Colonic mucosa (tissue), 4 donors: ENCODE results near the gene MYH15. TPM values are rescaled to one million over a fixed set of nuclear protein-coding genes. Genes with fewer than 3 reads are reported as not detected.

Experiments used
- DNase-seq: peaks from one replicate; pipeline ENCODE4 v3.0.0-alpha.2; 2020
- H3K27ac ChIP-seq: fragments of 200-600 bp; one replicate; pipeline ENCODE4 v1.8.0; 2021
- H3K27me3 ChIP-seq: fragments of 200-600 bp; one replicate; pipeline ENCODE4 v1.8.0; 2021
- H3K36me3 ChIP-seq: fragments of 200-600 bp; one replicate; pipeline ENCODE4 v1.8.0; 2021
- H3K4me1 ChIP-seq: fragments of 200-600 bp; one replicate; pipeline ENCODE4 v1.8.0; 2021; ENCODE audit warnings: mild to moderate bottlenecking
- H3K4me3 ChIP-seq: fragments of 200-600 bp; one replicate; pipeline ENCODE4 v1.8.0; 2021
- H3K9ac ChIP-seq, 2 donors: one replicate each; pipeline ENCODE4 v1.7.0; 2013; ENCODE audit warnings: control low read depth in 2 of 2, low read depth in 2 of 2, low read length in 2 of 2
- H3K9me3 ChIP-seq: fragments of 200-600 bp; one replicate; pipeline ENCODE4 v1.8.0; 2021
- intact Hi-C: fragments of 100-400 bp; cut with DNase I; formaldehyde crosslinking; loops from one replicate; pipeline ENCODE4 v1.14.1; 2022
- total RNA-seq, 2 donors: library from RNA; stranded (reverse); fragmentation: NEBNext Ultra II Directional in 1 of 2; extraction: Animal tissue kit (Norgen Biotek cat#: 25700) in 1 of 2; gene quantifications; one replicate each; pipeline ENCODE4 v1.2.1, GENCODE V29; 2021
- TF ChIP-seq, protein P1 (sequence below): fragments of 200-600 bp; IDR thresholded peaks from one replicate; pipeline ENCODE4 v1.8.0; 2022; ENCODE audit warnings: antibody characterized with exemption, mild to moderate bottlenecking
- donor health status: healthy.
- donor health status: DM: no; HTN: no; CAD: no.
- donor health status: DM: no; HTN: no; CAD: no.

Gene MYH15
- total RNA-seq, 2 donors from 2014 or later, result 0.13 to 0.44 TPM

- DNase-seq, result no peak
- TF ChIP-seq, protein P1, sequence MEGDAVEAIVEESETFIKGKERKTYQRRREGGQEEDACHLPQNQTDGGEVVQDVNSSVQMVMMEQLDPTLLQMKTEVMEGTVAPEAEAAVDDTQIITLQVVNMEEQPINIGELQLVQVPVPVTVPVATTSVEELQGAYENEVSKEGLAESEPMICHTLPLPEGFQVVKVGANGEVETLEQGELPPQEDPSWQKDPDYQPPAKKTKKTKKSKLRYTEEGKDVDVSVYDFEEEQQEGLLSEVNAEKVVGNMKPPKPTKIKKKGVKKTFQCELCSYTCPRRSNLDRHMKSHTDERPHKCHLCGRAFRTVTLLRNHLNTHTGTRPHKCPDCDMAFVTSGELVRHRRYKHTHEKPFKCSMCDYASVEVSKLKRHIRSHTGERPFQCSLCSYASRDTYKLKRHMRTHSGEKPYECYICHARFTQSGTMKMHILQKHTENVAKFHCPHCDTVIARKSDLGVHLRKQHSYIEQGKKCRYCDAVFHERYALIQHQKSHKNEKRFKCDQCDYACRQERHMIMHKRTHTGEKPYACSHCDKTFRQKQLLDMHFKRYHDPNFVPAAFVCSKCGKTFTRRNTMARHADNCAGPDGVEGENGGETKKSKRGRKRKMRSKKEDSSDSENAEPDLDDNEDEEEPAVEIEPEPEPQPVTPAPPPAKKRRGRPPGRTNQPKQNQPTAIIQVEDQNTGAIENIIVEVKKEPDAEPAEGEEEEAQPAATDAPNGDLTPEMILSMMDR, result no peak
- no peaks in the 10 kb centered on the region for H3K36me3 ChIP-seq
- H3K9me3 ChIP-seq, result no peaks in the 10 kb centered on the region
- H3K27ac ChIP-seq, result no peak overlapping the region
- intact Hi-C loops, result no loop called here
- H3K9ac ChIP-seq, result no peak overlapping the region
- H3K4me1 ChIP-seq, result no peaks in the 10 kb centered on the region
- no peak overlapping the region for H3K4me3 ChIP-seq
- no peaks in the 10 kb centered on the region for H3K27me3 ChIP-seq
Measured at GRCh38 chr3:108331792-108332191, 178.6 kb downstream of the MYH15 start.

Other genes starting within 250 kb of the MYH15 start
- gene HHLA2, start 214.0 kb downstream of the MYH15 start, total RNA-seq, result 100 to 1,000 TPM in 1 of 2 donors, 10 to 100 TPM in 1; 57.9 to 192 TPM
- 10 to 100 TPM in 1 of 2 donors, 1 to 10 TPM in 1; 5.3 to 18.5 TPM for gene CIP2A, start 78.8 kb upstream of the MYH15 start, total RNA-seq
- 1 to 10 TPM; 6.8 to 8.5 TPM for gene DZIP3, start 79.1 kb upstream of the MYH15 start, total RNA-seq
- 100 to 1,000 TPM in 1 of 2 donors, 10 to 100 TPM in 1; 97.9 to 101 TPM for gene RETNLB, start 246.8 kb upstream of the MYH15 start, total RNA-seq